Measurements from ENCODE around the gene DPYD. TPM values are rescaled to one million over a fixed set of nuclear protein-coding genes. Genes with fewer than 3 reads are reported as not detected.

Gene DPYD
- total RNA-seq, 1 donor from 2014 or later, result 8.8 TPM

DNA sequence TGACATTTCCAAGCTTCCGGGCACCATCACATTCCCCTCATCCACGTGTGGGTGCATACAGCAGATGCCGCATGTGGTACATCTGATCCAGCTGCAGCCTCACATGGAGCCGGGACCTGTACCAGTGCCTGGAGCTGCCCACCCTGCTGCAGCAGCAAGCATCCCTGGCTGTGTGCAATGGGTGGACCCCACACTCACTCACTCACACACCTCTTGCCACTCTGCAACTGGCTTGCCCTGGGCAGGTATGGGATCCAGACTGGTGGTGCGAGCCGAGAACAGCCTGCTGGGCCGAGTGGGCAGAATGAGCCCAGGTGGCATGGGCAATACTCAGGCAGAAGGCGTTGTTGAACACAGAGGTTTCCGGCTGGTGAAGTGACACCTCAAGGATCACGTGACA lies 75.0 kb downstream of the DPYD start:
- DNase-seq (ENCODE audit: low read depth) (no peak), FAIRE-seq (no peak)
- H3K9me3 Mint-ChIP-seq (ENCODE audit: unreplicated experiment), result peaks cover 3% of the 10 kb centered on the region
- H3K4me1 Mint-ChIP-seq (ENCODE audit: low read depth, unreplicated experiment), result peaks cover 9% of the 10 kb centered on the region
- Histone ChIP-seq H4K20me1 (ENCODE audit: insufficient read depth, low read length) (no peaks in the 10 kb centered on the region), H3K79me2 (ENCODE audit: insufficient read depth, low read length) (no peaks in the 10 kb centered on the region), H3K36me3 (ENCODE audit: insufficient read depth, low read length) (no peaks in the 10 kb centered on the region), H3K27me3 (ENCODE audit: insufficient read depth, low read length) (no peaks in the 10 kb centered on the region), H2AFZ (ENCODE audit: low read depth, low read length) (no peak overlapping the region), H3K9me3 (ENCODE audit: insufficient read depth, low read depth, low read length) (peaks cover 10% of the 10 kb centered on the region), H3K4me3 (ENCODE audit: insufficient read depth, low read depth, low read length) (no peak overlapping the region), H3K4me1 (ENCODE audit: insufficient read depth, low read length) (peaks cover 11% of the 10 kb centered on the region), H3K27ac (ENCODE audit: low read depth, low read length) (no peak overlapping the region), H3K4me2 (ENCODE audit: low read length) (no peak overlapping the region), H3K9ac (ENCODE audit: low read length) (no peak overlapping the region)
- no peak for TF ChIP-seq EZH2 (IDR thresholded peaks at IDR 0.05; ENCODE audit: insufficient read depth, low read length)
- TF ChIP-seq CTCF (IDR thresholded peaks at IDR 0.05; ENCODE audit: insufficient read depth, low read depth, low read length), result no peak
- no peak overlapping the region for H3K4me3 Mint-ChIP-seq (ENCODE audit: unreplicated experiment)
- H3K27ac Mint-ChIP-seq (ENCODE audit: unreplicated experiment), result no peak overlapping the region
- H3K27me3 Mint-ChIP-seq (ENCODE audit: low read depth, unreplicated experiment), result no peaks in the 10 kb centered on the region
- H3K36me3 Mint-ChIP-seq (ENCODE audit: low read depth, unreplicated experiment), result peaks cover 11% of the 10 kb centered on the region

DNA sequence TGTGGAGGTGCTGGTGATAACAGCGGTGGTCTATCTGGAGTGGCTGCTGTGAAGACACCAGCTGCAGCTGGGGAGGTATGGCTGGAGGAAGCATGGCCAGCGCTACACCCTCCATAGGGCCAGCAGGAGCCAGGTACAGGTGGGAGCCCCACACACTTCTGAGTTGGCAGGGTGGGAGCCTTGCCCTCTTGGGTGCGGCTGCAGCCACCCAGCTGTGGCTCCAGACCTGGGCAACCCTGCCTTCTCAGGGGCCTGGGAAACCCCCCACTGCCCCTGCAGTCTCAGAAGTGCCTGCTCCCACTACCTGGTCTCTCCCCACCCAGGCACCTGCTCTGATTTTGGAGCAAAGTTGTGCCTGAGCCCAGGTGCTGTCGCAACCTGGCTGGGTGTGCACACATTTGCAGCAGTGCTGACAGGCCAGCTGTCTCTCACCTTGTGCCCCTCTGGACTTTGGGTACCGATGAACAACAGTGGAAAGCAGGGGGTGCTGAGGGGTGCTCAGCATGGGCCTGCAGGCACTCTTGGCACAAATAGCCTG lies 76.2 kb downstream of the DPYD start:
- Histone ChIP-seq H3K79me2 (ENCODE audit: insufficient read depth, low read length) (no peaks in the 10 kb centered on the region), H3K27me3 (ENCODE audit: insufficient read depth, low read length) (no peaks in the 10 kb centered on the region), H3K9me3 (ENCODE audit: insufficient read depth, low read depth, low read length) (peaks cover 10% of the 10 kb centered on the region), H4K20me1 (ENCODE audit: insufficient read depth, low read length) (no peaks in the 10 kb centered on the region), H3K4me1 (ENCODE audit: insufficient read depth, low read length) (peaks cover 3% of the 10 kb centered on the region), H2AFZ (ENCODE audit: low read depth, low read length) (no peak overlapping the region), H3K9ac (ENCODE audit: low read length) (no peak overlapping the region), H3K4me2 (ENCODE audit: low read length) (no peak overlapping the region), H3K4me3 (ENCODE audit: insufficient read depth, low read depth, low read length) (no peak overlapping the region), H3K27ac (ENCODE audit: low read depth, low read length) (no peak overlapping the region), H3K36me3 (ENCODE audit: insufficient read depth, low read length) (no peaks in the 10 kb centered on the region)
- no peak for TF ChIP-seq CTCF (IDR thresholded peaks at IDR 0.05; ENCODE audit: insufficient read depth, low read depth, low read length)
- no peak for TF ChIP-seq EZH2 (IDR thresholded peaks at IDR 0.05; ENCODE audit: insufficient read depth, low read length)
- no peaks in the 10 kb centered on the region for H3K27me3 Mint-ChIP-seq (ENCODE audit: low read depth, unreplicated experiment)
- H3K4me3 Mint-ChIP-seq (ENCODE audit: unreplicated experiment), result no peak overlapping the region
- FAIRE-seq (no peak), DNase-seq (ENCODE audit: low read depth) (no peak)
- no peak overlapping the region for H3K27ac Mint-ChIP-seq (ENCODE audit: unreplicated experiment)
- H3K36me3 Mint-ChIP-seq (ENCODE audit: low read depth, unreplicated experiment), result peaks cover 11% of the 10 kb centered on the region
- H3K4me1 Mint-ChIP-seq (ENCODE audit: low read depth, unreplicated experiment), result peaks cover 4% of the 10 kb centered on the region
- peaks cover 3% of the 10 kb centered on the region for H3K9me3 Mint-ChIP-seq (ENCODE audit: unreplicated experiment)

DNA sequence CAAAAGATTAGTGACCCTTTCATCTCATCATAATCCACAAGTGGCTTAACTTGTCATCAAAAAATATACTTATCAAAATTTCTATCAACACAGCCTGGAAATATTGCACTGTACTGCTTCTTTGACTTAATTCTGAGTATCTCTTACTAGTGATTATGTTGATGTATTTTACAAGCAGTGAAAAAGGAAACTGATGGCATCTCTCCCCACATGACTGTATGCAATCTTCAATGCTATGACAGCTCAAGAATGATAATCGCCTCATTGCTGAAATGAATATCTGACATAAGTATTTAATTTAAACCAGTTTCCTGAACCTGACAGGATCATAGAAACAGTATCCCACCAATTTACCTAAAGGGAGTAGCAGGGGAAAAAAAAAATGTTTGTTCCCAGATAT lies 79.5 kb downstream of the DPYD start:
- TF ChIP-seq CTCF (IDR thresholded peaks at IDR 0.05; ENCODE audit: insufficient read depth, low read depth, low read length), result no peak
- no peak for TF ChIP-seq EZH2 (IDR thresholded peaks at IDR 0.05; ENCODE audit: insufficient read depth, low read length)
- H3K4me1 ChIP-seq (ENCODE audit: insufficient read depth, low read length), result no peaks in the 10 kb centered on the region
- Mint-ChIP-seq H3K9me3 (ENCODE audit: unreplicated experiment) (peaks cover 3% of the 10 kb centered on the region), H3K4me1 (ENCODE audit: low read depth, unreplicated experiment) (no peaks in the 10 kb centered on the region), H3K27me3 (ENCODE audit: low read depth, unreplicated experiment) (no peaks in the 10 kb centered on the region), H3K4me3 (ENCODE audit: unreplicated experiment) (no peak overlapping the region), H3K27ac (ENCODE audit: unreplicated experiment) (no peak overlapping the region), H3K36me3 (ENCODE audit: low read depth, unreplicated experiment) (peaks cover 11% of the 10 kb centered on the region)
- no peaks in the 10 kb centered on the region for H4K20me1 ChIP-seq (ENCODE audit: insufficient read depth, low read length)
- no peaks in the 10 kb centered on the region for H3K79me2 ChIP-seq (ENCODE audit: insufficient read depth, low read length)
- H3K9ac ChIP-seq (ENCODE audit: low read length), result no peak overlapping the region
- H3K36me3 ChIP-seq (ENCODE audit: insufficient read depth, low read length), result no peaks in the 10 kb centered on the region
- no peak overlapping the region for H3K4me3 ChIP-seq (ENCODE audit: insufficient read depth, low read depth, low read length)
- H3K27me3 ChIP-seq (ENCODE audit: insufficient read depth, low read length), result no peaks in the 10 kb centered on the region
- FAIRE-seq (no peak), DNase-seq (ENCODE audit: low read depth) (no peak)
- H3K4me2 ChIP-seq (ENCODE audit: low read length), result no peak overlapping the region
- H3K27ac ChIP-seq (ENCODE audit: low read depth, low read length), result no peak overlapping the region
- peaks cover 10% of the 10 kb centered on the region for H3K9me3 ChIP-seq (ENCODE audit: insufficient read depth, low read depth, low read length)
- H2AFZ ChIP-seq (ENCODE audit: low read depth, low read length), result no peak overlapping the region

Data from astrocyte (in vitro differentiated cells and primary cell).